Osteoblast (primary cell): ENCODE data around the gene MMP17. TPM values are rescaled to one million over a fixed set of nuclear protein-coding genes. Genes with fewer than 3 reads are reported as not detected.
A peak's percentile ranks its signal among the peaks of the same experiment; 100 is the strongest.

Source experiments
- DNase-seq: peaks from one replicate; pipeline ENCODE4 v3.0.0; 2011; ENCODE audit warnings: low spot score, mixed read lengths; ENCODE audit not compliant: insufficient read length; ENCODE audit errors: missing footprints
- H2AFZ ChIP-seq: 2 replicates; pipeline ENCODE4 v1.6.0; 2011; ENCODE audit warnings: mild to moderate bottlenecking, low read length
- H3K27ac ChIP-seq: 2 replicates; pipeline ENCODE4 v1.5.1; 2011; ENCODE audit warnings: mild to moderate bottlenecking, low read depth, low read length, moderate library complexity
- H3K27me3 ChIP-seq: 2 replicates; pipeline ENCODE4 v1.6.0; 2012; ENCODE audit warnings: mild to moderate bottlenecking, control low read depth, inconsistent platforms, low read length, moderate library complexity; ENCODE audit not compliant: insufficient read depth
- H3K36me3 ChIP-seq: 2 replicates; pipeline ENCODE4 v1.5.1; 2011; ENCODE audit warnings: mild to moderate bottlenecking, low read length, control low read depth, moderate library complexity; ENCODE audit not compliant: insufficient read depth
- H3K4me1 ChIP-seq: 2 replicates; pipeline ENCODE4 v1.5.1; 2011; ENCODE audit warnings: mild to moderate bottlenecking, low read length, control low read depth, moderate library complexity; ENCODE audit not compliant: insufficient read depth
- H3K4me2 ChIP-seq: 2 replicates; pipeline ENCODE4 v1.6.0; 2011; ENCODE audit warnings: mild to moderate bottlenecking, low read length; ENCODE audit not compliant: insufficient read depth
- H3K4me3 ChIP-seq: fragments of 200-600 bp; sonication (generic); 3 replicates; pipeline ENCODE4 v1.5.1; 2012; ENCODE audit warnings: mild to moderate bottlenecking, low read length, inconsistent platforms; ENCODE audit not compliant: insufficient read depth
- H3K79me2 ChIP-seq: 2 replicates; pipeline ENCODE4 v1.6.0; 2012; ENCODE audit warnings: mild to moderate bottlenecking, low read length, control low read depth, inconsistent platforms; ENCODE audit not compliant: insufficient read depth
- H3K9me3 ChIP-seq: 2 replicates; pipeline ENCODE4 v1.5.1; 2011; ENCODE audit warnings: low read depth, low read length, control low read depth
- H4K20me1 ChIP-seq: 2 replicates; pipeline ENCODE4 v1.6.0; 2012; ENCODE audit warnings: mild to moderate bottlenecking, low read length, control low read depth; ENCODE audit not compliant: insufficient read depth
- total RNA-seq: library from RNA; depleted of rRNA; stranded (reverse); fragments of >200 nt; gene quantifications from 2 replicates; pipeline ENCODE4 v1.2.3, GENCODE V29; 2012
- TF ChIP-seq, protein P1 (sequence below): IDR thresholded peaks from 2 replicates; pipeline ENCODE4 v1.5.1; 2011; ENCODE audit warnings: mild to moderate bottlenecking, low read depth, low read length, moderate library complexity; ENCODE audit errors: extremely low read depth

The MMP17 gene
- total RNA-seq, 1 donor: 10.5 TPM

DNA sequence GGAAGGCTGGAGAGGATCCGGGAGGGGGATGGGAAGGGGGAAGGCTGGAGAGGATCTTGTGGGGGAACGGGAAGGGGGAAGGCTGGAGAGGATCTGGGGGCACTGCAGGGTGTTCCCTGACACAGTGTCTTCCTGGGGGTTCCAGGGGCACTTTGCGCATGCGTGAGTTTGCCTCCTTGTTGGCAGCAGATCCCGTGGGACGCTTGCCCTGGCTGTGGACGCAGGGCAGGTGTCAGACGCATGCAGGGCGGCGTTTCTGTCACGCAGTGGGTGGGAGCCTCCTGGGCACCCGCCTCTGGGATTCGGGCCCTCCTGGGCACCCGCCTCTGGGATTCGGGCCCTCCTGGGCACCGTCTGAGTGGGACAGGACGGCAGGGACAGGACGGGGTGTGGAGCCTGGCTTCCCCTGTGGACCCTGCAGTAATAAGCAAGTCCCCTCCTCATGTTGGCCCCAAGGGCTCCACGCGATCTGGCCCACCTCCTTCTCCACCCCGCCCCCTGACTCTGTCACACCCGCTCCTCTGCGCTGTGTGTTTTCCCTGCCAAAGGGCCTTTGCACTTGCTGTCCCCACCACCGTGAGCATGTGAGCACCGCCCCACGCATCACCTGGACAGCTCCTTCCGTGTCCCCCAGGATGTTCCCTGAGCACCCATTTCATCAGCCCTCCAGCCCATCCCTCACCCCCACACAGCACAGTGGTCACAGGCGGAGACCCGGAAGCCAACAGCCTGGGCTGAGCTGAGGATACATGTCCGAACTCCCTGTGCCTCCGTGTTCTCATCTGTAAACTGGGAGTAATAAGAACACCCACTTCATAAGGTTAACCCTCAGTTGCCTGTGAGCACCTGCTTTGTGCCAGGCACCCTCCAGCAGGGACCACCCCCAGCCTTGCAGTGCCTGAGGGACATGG is 4.4 kb downstream of the MMP17 start:
- Histone ChIP-seq H4K20me1 (no peaks in the 10 kb centered on the region), H3K4me2 (peak overlapping the region; percentile 74), H3K4me1 (peaks cover 12% of the 10 kb centered on the region), H2AFZ (no peak overlapping the region), H3K27me3 (peaks cover 6% of the 10 kb centered on the region), H3K79me2 (no peaks in the 10 kb centered on the region), H3K27ac (no peak overlapping the region), H3K36me3 (no peaks in the 10 kb centered on the region), H3K9me3 (no peaks in the 10 kb centered on the region), H3K4me3 (peak overlapping the region; percentile 70)
- TF ChIP-seq, protein P1, sequence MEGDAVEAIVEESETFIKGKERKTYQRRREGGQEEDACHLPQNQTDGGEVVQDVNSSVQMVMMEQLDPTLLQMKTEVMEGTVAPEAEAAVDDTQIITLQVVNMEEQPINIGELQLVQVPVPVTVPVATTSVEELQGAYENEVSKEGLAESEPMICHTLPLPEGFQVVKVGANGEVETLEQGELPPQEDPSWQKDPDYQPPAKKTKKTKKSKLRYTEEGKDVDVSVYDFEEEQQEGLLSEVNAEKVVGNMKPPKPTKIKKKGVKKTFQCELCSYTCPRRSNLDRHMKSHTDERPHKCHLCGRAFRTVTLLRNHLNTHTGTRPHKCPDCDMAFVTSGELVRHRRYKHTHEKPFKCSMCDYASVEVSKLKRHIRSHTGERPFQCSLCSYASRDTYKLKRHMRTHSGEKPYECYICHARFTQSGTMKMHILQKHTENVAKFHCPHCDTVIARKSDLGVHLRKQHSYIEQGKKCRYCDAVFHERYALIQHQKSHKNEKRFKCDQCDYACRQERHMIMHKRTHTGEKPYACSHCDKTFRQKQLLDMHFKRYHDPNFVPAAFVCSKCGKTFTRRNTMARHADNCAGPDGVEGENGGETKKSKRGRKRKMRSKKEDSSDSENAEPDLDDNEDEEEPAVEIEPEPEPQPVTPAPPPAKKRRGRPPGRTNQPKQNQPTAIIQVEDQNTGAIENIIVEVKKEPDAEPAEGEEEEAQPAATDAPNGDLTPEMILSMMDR: no peak
- peak; percentile 93 for DNase-seq

DNA sequence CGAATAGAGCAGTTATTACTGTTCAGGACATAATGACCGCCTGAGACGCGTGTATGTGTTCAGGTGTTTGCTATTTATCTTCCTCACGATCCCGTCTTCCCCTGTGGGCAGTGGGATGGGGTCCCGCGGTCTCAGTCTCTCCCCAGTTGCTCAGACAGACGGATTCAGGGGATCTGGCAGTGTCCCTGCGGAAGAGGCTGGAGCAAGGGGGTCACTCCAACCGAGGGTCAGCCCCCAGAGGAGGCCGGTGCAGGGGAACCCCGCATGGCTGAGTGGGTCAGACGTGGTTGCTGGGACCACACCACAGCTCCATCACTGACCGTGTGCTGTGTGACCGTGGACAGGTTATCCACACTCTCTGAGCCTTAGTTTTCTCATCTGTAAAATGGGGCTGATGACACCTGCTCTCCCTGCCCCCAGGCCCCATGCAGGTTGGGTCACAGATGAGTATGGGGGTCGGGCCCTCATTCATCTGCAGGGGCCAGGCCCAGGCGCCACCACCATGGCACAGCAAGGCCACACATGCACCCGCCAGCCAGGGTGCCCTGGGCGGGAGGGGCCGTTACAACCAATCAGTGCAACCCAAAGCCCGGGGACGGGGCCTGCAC is 5.2 kb downstream of the MMP17 start:
- H2AFZ ChIP-seq: no peak overlapping the region
- TF ChIP-seq, protein P1: no peak
- H3K4me1 ChIP-seq: peaks cover 12% of the 10 kb centered on the region
- H3K36me3 ChIP-seq: no peaks in the 10 kb centered on the region
- no peaks in the 10 kb centered on the region for H3K9me3 ChIP-seq
- H3K79me2 ChIP-seq: no peaks in the 10 kb centered on the region
- H3K27me3 ChIP-seq: peaks cover 6% of the 10 kb centered on the region
- H3K27ac ChIP-seq: no peak overlapping the region
- H3K4me3 ChIP-seq: no peak overlapping the region
- no peaks in the 10 kb centered on the region for H4K20me1 ChIP-seq
- no peak overlapping the region for H3K4me2 ChIP-seq
- no peak for DNase-seq

DNA sequence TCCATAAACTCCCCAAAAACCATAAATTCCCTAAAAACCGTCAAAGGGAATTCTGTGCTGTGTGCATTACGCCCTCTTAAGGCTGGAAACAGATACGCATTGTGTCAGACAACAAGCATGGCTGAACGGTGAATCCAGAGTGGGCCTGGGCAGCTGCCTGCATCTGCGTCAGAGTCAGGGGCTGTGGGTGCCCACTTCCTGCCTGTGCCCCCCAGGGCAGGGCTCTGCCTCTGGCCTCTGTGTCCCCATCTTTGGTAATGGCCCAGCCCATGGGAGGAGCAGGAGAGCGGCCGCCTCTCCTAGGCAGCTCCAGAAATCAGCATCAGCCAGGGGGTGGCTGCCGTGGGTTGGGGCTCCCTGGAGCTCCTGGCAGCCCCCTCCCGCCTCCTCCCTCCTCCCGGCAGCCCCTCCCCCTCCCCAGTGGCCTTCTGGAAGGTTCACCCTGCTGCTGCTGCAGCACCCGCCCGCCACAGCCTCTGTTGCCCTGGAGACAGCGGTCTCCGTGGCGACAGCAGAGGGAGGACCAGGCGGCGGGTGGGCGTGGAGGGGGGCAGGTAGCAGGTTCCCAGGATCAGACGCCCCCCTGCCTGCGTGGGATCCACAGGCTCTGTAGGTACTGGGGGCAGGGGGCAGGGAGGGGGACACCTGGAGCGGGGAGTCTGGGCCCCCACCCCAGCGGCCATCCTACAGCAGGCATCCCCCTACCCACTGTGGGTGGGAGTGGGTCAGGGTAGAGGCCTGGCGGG is 5.9 kb downstream of the MMP17 start:
- DNase-seq: peak; percentile 96
- Histone ChIP-seq H3K4me3 (no peak overlapping the region), H3K36me3 (no peaks in the 10 kb centered on the region), H3K9me3 (no peaks in the 10 kb centered on the region), H3K4me1 (peaks cover 12% of the 10 kb centered on the region), H3K27ac (no peak overlapping the region), H4K20me1 (no peaks in the 10 kb centered on the region), H3K4me2 (no peak overlapping the region), H2AFZ (peak overlapping the region; percentile 59), H3K27me3 (peaks cover 6% of the 10 kb centered on the region), H3K79me2 (no peaks in the 10 kb centered on the region)
- TF ChIP-seq, protein P1: peak; percentile 58
